Measurements from ENCODE around the gene RNF34.
A peak's percentile ranks its signal among the peaks of the same experiment; 100 is the strongest.

Gene RNF34

DNA sequence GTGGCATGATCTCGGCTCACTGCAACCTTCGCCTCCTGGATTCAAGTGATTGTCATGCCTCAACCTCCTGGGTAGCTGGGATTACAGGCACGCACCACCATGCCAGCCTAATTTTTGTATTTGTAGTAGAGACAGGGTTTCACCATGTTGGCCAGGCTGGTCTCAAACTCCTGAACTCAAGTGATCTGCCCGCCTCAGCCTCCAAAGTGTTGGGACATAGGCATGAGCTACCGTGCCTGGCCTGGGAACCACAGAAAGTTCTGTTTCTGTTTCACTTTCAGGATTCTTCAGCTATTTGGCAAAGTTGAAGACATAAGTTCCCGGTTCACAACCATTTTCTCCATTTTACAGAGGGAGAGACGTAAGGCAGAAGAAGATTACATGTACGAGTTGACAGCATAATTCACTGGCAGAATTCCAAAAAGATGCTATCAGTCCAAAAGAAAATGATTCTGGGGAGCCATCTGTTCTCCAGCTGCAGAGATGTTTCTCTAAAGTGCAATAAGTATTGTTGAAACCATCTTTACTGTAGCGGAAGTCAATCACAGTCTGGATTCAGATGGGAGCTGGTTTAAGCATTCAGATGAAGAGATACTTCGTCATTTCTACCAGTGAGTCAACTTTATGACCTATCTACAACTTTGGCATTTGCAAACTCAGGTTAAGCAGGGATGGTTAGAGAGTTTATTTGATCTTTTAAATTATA, 8.1 kb upstream of the RNF34 start:
- Histone ChIP-seq H3K4me3 (peak overlapping the region; percentile 44), H3K27ac (no peak overlapping the region)
- DNase-seq (ENCODE audit: low spot score), result peak; percentile 66
- TF ChIP-seq, protein P1, sequence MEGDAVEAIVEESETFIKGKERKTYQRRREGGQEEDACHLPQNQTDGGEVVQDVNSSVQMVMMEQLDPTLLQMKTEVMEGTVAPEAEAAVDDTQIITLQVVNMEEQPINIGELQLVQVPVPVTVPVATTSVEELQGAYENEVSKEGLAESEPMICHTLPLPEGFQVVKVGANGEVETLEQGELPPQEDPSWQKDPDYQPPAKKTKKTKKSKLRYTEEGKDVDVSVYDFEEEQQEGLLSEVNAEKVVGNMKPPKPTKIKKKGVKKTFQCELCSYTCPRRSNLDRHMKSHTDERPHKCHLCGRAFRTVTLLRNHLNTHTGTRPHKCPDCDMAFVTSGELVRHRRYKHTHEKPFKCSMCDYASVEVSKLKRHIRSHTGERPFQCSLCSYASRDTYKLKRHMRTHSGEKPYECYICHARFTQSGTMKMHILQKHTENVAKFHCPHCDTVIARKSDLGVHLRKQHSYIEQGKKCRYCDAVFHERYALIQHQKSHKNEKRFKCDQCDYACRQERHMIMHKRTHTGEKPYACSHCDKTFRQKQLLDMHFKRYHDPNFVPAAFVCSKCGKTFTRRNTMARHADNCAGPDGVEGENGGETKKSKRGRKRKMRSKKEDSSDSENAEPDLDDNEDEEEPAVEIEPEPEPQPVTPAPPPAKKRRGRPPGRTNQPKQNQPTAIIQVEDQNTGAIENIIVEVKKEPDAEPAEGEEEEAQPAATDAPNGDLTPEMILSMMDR (IDR thresholded peaks at IDR 0.05), result no peak

DNA sequence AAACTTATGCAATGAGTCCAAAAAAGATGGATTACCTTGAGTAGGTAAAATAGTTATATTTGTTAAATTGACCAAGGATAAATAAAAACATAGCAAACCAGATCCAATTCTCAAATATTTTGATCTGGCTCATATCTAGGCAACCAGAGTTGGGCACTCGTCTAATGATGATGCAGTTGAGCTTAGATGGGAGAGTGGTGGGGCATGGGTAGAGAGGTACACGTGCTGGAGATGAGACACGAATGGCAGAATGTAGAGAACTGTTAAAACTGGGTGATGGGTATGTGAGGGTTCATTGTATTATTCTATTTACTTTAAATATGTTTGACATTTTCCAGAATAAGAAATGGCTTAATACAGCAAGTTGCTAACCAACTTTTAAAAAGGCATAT, 7.6 kb upstream of the RNF34 start:
- Histone ChIP-seq H3K27ac (no peak overlapping the region), H3K4me3 (no peak overlapping the region)
- DNase-seq (ENCODE audit: low spot score), result peak; percentile 3
- TF ChIP-seq, protein P1 (IDR thresholded peaks at IDR 0.05), result no peak

DNA sequence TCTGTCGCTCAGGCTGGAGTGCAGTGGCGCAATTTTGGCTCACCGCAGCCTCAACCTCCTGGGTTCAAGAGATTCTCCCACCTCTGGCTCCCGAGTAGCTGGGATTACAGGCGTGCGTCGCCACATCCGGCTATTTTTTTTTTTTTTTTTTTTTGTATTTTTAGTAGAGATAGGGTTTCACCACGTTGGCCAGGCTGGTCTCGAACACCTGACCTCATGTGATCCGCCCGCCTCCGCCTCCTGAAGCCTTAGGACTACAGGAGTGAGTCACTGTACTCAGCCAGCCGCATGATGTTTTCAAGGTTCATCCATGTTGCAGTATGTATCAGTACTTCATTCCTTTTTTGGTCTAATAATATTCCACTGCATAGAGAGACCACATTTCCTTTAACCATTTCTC, 2.4 kb upstream of the RNF34 start:
- DNase-seq (ENCODE audit: low spot score), result no peak
- Histone ChIP-seq H3K4me3 (no peak overlapping the region), H3K27ac (no peak overlapping the region)
- TF ChIP-seq, protein P1 (IDR thresholded peaks at IDR 0.05), result no peak

DNA sequence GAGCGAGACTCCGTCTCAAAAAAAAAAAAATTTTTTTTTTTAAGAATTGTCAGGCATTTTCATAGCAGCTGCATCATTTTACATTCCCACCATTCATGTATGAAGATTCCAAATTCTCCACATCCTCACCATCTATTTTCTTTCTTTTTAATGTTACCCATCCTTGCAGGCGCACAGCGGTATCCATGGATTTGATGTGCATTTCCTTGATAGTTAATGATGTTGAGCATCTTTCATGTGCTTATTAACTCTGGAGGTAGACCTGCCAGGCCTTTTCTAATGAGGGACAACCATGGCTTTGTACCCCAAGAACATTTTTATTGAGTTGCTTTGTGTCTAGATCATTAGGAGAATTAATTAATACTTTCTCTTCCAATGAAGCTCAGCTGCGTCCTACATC, 1.6 kb upstream of the RNF34 start:
- no peak overlapping the region for H3K27ac ChIP-seq
- no peak overlapping the region for H3K4me3 ChIP-seq
- TF ChIP-seq, protein P1 (IDR thresholded peaks at IDR 0.05), result no peak
- DNase-seq (ENCODE audit: low spot score), result no peak

DNA sequence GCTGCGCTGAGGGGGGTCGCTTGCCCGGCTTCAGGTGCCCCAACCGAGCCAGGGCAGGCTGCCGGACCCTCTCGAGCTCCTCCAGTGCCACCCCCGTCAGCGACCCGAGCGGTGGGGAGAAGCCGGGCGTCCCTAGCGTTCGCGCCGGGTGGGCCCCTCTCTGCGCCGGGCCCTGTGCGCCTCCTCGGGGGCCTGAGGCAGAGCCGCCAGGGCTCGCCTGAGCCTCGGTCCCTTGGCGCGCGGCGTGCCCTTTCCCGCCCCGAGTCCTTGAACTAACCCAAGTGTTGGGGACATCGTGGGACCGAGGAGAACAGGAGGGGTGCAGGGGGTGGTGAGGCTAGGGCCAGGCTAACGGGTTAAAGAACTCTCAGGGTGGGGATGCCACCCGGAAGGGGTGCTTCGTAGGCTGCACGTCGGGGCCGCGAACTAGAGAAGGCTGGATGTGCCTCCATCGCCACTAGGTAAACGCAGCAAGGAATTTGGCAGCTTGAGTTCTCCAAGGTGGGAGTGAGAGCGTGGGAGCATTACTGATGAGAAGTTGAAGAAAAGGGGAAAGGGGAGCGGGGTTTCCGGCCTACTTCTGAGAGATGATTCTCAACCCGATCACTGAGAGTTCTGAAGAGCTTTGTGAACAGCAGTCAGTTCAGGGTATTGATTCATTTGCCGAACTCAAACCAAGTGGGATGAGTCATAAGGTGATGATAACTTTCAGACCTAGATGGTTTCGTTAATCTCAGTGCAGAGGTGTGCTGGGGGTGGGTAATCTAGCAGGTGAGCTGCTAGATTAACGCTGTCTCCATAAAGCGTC, 618 bp downstream of the RNF34 start:
- TF ChIP-seq, protein P1 (IDR thresholded peaks at IDR 0.05), result no peak
- peak overlapping the region; percentile 97 for H3K4me3 ChIP-seq
- H3K27ac ChIP-seq, result peak overlapping the region; percentile 81 to 92
- DNase-seq (ENCODE audit: low spot score), result no peak

DNA sequence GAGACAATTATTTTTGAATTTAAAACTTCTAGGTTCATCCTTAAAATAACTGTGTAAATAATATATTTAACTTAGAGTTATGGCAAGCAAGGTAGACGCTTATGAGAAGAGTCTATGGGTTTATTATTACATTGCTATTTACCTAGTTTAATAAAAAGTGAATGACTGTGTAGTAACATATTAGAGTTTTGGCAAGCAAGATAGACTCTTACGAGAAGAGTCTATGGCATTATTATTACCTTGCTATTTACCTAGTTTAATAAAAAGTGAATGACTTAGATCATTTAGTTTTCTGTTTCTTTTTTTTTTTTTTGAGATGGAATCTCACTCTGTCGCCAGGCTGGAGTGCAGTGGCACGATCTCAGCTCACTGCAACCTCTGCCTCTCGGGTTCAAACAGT, 3.8 kb downstream of the RNF34 start:
- no peak for DNase-seq (ENCODE audit: low spot score)
- H3K4me3 ChIP-seq, result no peak overlapping the region
- H3K27ac ChIP-seq, result no peak overlapping the region
- TF ChIP-seq, protein P1 (IDR thresholded peaks at IDR 0.05), result no peak

DNA sequence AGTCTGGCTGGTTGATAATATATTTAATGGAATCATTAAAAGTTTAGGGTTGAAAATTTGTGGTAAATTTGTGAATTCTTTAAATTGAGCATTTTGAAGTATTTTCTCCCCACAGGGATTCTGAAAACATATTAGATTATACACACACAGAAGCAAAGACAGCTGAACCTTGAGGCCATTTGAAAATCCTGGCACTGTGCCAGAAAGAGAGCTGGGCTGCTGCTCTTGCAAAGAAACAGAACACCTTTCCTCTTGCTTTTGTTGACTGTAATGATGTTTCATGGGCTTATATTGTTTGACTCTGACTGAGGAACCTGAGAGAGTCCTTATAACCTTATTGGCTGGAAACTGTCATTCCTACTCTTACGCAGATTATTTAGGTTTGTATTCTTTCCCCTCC, 4.8 kb downstream of the RNF34 start:
- Histone ChIP-seq H3K27ac (no peak overlapping the region), H3K4me3 (no peak overlapping the region)
- TF ChIP-seq, protein P1 (IDR thresholded peaks at IDR 0.05), result no peak
- DNase-seq (ENCODE audit: low spot score), result no peak

Data from coronary artery (tissue), 2 donors.